ENCODE data around the gene IFITM1.
"Not testable (repeated sequence)": the region's sequence is repeated elsewhere in the genome, so short reads cannot be mapped to it uniquely, and the experiment has no call there.

IFITM1 gene

DNA sequence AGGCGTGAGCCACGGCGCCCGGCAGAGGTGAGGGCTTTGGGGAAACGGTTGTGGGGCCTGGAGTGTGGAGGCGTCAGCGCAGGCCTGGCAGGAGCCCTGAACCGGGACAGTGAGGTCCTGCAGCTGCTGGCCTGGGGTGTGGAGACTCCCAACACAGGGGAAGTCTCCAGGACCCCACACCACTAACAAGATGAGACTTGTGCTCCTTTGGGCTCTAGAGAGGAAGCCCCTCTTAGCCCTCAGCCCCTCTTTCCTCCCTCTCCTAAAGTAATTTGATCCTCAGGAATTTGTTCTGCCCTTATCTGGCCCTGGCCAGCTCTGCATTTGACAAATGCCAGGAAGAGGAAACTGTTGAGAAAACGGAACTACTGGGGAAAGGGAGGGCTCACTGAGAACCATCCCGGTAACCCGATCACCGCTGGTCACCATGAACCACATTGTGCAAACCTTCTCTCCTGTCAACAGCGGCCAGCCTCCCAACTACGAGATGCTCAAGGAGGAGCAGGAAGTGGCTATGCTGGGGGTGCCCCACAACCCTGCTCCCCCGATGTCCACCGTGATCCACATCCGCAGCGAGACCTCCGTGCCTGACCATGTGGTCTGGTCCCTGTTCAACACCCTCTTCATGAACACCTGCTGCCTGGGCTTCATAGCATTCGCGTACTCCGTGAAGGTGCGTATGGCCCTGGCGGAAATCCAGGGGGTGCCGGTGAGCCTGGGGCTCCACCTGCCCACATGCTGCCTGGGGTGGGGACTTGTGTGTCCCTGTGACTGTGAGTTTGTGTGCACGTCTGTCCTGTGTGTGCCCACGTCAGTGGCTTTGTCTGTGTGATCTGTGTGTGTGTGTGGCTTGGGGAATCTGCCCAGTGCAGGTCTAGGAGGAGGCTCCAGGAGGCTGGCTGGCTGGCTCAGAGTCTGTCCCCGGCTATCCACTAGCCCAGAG is 5.8 kb upstream of the IFITM1 start, which contains the start of gene IFITM2:
Gene IFITM2 (plus strand): TSS at position 51 of the 943 bp plus-strand sequence. CDS start 377 bp downstream, at position 428.
- peak within 1 kb of the TSS; percentile 4 for H2BK15ac ChIP-seq (replicated peaks; ENCODE audit: low read depth)

DNA sequence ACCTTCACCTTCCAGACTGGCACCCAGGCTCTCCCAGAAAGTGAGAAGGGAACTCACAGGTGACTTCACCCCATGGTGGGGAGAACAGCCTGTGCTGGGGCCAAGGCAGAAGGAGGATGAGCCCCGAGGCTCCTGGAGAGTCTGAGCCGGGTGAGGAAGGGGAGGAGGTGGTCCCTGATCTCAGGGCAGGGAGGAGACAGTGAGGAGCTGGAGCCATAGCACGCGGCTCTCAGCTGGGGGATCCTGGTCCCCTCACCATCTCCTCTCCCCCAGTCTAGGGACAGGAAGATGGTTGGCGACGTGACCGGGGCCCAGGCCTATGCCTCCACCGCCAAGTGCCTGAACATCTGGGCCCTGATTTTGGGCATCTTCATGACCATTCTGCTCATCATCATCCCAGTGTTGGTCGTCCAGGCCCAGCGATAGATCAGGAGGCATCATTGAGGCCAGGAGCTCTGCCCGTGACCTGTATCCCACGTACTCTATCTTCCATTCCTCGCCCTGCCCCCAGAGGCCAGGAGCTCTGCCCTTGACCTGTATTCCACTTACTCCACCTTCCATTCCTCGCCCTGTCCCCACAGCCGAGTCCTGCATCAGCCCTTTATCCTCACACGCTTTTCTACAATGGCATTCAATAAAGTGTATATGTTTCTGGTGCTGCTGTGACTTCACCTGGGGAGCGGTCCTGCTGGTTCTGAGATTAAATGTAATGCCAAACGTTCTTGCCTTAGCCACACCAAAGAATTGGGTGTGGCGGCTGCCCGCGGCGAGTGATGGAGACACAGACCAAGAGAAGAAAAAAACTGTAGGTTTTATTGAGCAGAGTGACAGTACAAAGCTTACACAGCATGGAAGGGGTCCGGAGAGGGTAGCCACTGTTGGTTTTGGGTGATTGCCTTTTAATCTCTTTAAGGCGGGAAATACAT is 4.8 kb upstream of the IFITM1 start:
- H3K36me3 ChIP-seq (ENCODE audit: control insufficient read depth, insufficient read depth, low read length); H3K23ac ChIP-seq (ENCODE audit: low read length); DNase-seq; H3K4me3 ChIP-seq (ENCODE audit: low read length); H2BK5ac ChIP-seq (ENCODE audit: low read length); H3K18ac ChIP-seq (ENCODE audit: low read length); H4K5ac ChIP-seq (ENCODE audit: low read length); H3K27me3 ChIP-seq (ENCODE audit: insufficient read depth, low read length, poor library complexity); H2BK15ac ChIP-seq (replicated peaks; ENCODE audit: low read depth); H2BK120ac ChIP-seq (ENCODE audit: low read depth, low read length); H4K8ac ChIP-seq (ENCODE audit: low read depth, low read length); H3K79me2 ChIP-seq (ENCODE audit: control insufficient read depth, insufficient read depth, low read length); H3K79me1 ChIP-seq (ENCODE audit: low read length): not testable (repeated sequence)
- H3K9ac ChIP-seq (ENCODE audit: low read length), result peak overlapping the region; percentile 22
- H3K56ac ChIP-seq (ENCODE audit: low read length), result peak overlapping the region; percentile 76
- H3K27ac ChIP-seq (ENCODE audit: low read depth, low read length), result peak overlapping the region; percentile 46
- no CpG with 5 or more reads among the region's 24 CpGs for WGBS (ENCODE audit: extremely low coverage, insufficient coverage, low lambda C conversion rate)
- peak overlapping the region; percentile 13 for H3K4me2 ChIP-seq (ENCODE audit: low read length)
- H2AK5ac ChIP-seq (ENCODE audit: low read length), result peak overlapping the region; percentile 62
- peak overlapping the region; percentile 6 for H3K4ac ChIP-seq (ENCODE audit: low read depth, low read length)
- H3K4me1 ChIP-seq (ENCODE audit: control insufficient read depth, low read depth, low read length), result peaks cover 17% of the 10 kb centered on the region

More for the DNA sequence above, 5.8 kb upstream of the IFITM1 start, which contains the start of gene IFITM2:
- DNase-seq, result peak; percentile 90
- peak within 1 kb of the TSS; percentile 80 for H2BK5ac ChIP-seq (ENCODE audit: low read length)
- peak within 1 kb of the TSS; percentile 89 for H3K56ac ChIP-seq (ENCODE audit: low read length)
- not testable (repeated sequence) for H4K8ac ChIP-seq (ENCODE audit: low read depth, low read length); H2BK120ac ChIP-seq (ENCODE audit: low read depth, low read length); H4K5ac ChIP-seq (ENCODE audit: low read length); H3K18ac ChIP-seq (ENCODE audit: low read length); H3K4ac ChIP-seq (ENCODE audit: low read depth, low read length); H3K23ac ChIP-seq (ENCODE audit: low read length); H3K79me2 ChIP-seq (ENCODE audit: control insufficient read depth, insufficient read depth, low read length); H3K4me3 ChIP-seq (ENCODE audit: low read length); H3K79me1 ChIP-seq (ENCODE audit: low read length); H3K36me3 ChIP-seq (ENCODE audit: control insufficient read depth, insufficient read depth, low read length); H3K27me3 ChIP-seq (ENCODE audit: insufficient read depth, low read length, poor library complexity)
- no CpG with 5 or more reads among the region's 28 CpGs for WGBS (ENCODE audit: extremely low coverage, insufficient coverage, low lambda C conversion rate)
- H2AK5ac ChIP-seq (ENCODE audit: low read length), result peak within 1 kb of the TSS; percentile 87
- H3K4me2 ChIP-seq (ENCODE audit: low read length), result peak within 1 kb of the TSS; percentile 39
- H3K27ac ChIP-seq (ENCODE audit: low read depth, low read length), result peak within 1 kb of the TSS; percentile 58
- peaks cover 14% of the 10 kb centered on the region for H3K4me1 ChIP-seq (ENCODE audit: control insufficient read depth, low read depth, low read length)
- H3K9ac ChIP-seq (ENCODE audit: low read length), result peak within 1 kb of the TSS; percentile 68

DNA sequence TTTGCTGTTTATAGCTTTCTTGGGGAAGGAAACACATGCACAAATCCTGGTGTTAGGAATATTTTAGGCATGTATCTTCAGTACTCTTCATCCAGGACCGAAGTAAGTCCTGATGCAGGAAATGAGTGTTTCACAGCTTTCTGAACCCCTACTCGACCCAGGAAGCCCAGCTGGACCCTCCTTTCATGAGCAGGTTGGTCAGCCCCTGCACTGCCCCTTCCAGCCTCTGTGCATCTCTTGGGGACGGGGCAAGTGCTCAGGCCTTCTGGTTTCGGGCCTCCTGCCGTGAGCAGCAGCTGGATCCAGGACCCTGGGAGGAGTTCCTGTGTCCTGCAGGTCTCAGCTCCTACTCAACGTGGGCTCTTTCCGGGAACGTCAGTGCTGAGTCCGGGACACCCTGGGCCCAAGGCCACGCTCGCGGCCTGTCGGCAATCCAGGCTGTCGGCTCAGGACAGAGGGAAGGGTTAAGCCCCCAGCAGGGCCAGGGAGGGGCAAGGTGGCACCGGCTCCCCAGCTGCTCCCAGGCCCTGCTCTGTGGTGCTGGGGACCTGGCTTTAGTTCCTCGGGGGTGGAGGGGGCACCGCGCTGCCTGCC is 3.8 kb upstream of the IFITM1 start:
- Histone ChIP-seq H3K56ac (ENCODE audit: low read length) (peak overlapping the region; percentile 73), H3K79me2 (ENCODE audit: control insufficient read depth, insufficient read depth, low read length) (peaks cover 17% of the 10 kb centered on the region), H3K9ac (ENCODE audit: low read length) (peak overlapping the region; percentile 22), H3K27ac (ENCODE audit: low read depth, low read length) (peak overlapping the region; percentile 51), H3K4me1 (ENCODE audit: control insufficient read depth, low read depth, low read length) (peaks cover 17% of the 10 kb centered on the region)
- not testable (repeated sequence) for H2BK15ac ChIP-seq (replicated peaks; ENCODE audit: low read depth); H3K79me1 ChIP-seq (ENCODE audit: low read length); H4K5ac ChIP-seq (ENCODE audit: low read length); H2BK5ac ChIP-seq (ENCODE audit: low read length); H3K23ac ChIP-seq (ENCODE audit: low read length); DNase-seq; H3K27me3 ChIP-seq (ENCODE audit: insufficient read depth, low read length, poor library complexity); H3K4ac ChIP-seq (ENCODE audit: low read depth, low read length); H3K4me2 ChIP-seq (ENCODE audit: low read length); H2AK5ac ChIP-seq (ENCODE audit: low read length); H3K4me3 ChIP-seq (ENCODE audit: low read length); H4K8ac ChIP-seq (ENCODE audit: low read depth, low read length); H3K36me3 ChIP-seq (ENCODE audit: control insufficient read depth, insufficient read depth, low read length); H3K18ac ChIP-seq (ENCODE audit: low read length); H2BK120ac ChIP-seq (ENCODE audit: low read depth, low read length)
- no CpG with 5 or more reads among the region's 18 CpGs for WGBS (ENCODE audit: extremely low coverage, insufficient coverage, low lambda C conversion rate)

DNA sequence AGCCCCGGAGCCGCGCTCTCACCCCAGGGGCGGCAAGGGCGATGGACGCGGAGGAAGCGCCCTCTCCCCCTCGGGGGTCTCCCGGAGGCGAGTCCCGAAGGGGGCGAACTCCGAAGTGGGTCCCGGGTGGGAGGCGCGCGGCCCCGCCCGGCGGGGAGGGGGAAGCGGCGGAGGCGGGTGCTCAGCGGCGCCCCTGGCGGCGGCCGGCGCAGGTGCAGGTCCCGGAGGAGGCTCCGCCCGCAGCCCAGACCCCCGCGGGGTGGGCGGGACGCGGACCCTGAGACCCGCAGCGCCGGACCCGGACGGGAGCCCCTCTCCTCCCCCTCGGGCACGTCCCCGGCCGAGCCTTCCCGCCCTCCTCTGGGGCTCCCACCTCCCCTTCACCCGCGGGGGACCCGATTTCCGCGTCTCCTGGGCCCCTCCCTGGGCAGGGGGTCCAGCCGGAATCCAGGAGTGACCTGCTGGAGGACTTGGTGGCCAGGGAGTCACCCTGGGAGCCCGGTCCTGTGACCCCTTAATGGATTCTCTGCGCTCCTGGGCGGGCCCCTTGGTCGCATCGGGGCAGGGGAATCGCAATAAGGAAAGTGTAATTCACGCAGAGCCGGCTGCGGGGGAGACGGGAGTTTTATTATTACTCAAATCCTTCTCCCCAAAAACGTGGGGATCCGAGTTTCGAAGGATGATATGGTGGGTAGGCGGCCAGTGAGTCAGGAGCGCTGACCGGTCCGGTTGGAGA is 2.7 kb upstream of the IFITM1 start:
- H3K18ac ChIP-seq (ENCODE audit: low read length); H4K5ac ChIP-seq (ENCODE audit: low read length); H2BK5ac ChIP-seq (ENCODE audit: low read length); H3K4me3 ChIP-seq (ENCODE audit: low read length); DNase-seq; H3K36me3 ChIP-seq (ENCODE audit: control insufficient read depth, insufficient read depth, low read length); H2BK15ac ChIP-seq (replicated peaks; ENCODE audit: low read depth); H3K27ac ChIP-seq (ENCODE audit: low read depth, low read length); H4K8ac ChIP-seq (ENCODE audit: low read depth, low read length); H3K4me2 ChIP-seq (ENCODE audit: low read length); H3K23ac ChIP-seq (ENCODE audit: low read length); H3K56ac ChIP-seq (ENCODE audit: low read length); H3K9ac ChIP-seq (ENCODE audit: low read length); H3K79me1 ChIP-seq (ENCODE audit: low read length); H2BK120ac ChIP-seq (ENCODE audit: low read depth, low read length); H2AK5ac ChIP-seq (ENCODE audit: low read length); H3K27me3 ChIP-seq (ENCODE audit: insufficient read depth, low read length, poor library complexity): not testable (repeated sequence)
- WGBS (ENCODE audit: extremely low coverage, insufficient coverage, low lambda C conversion rate), result no CpG with 5 or more reads among the region's 71 CpGs
- peaks cover 28% of the 10 kb centered on the region for H3K79me2 ChIP-seq (ENCODE audit: control insufficient read depth, insufficient read depth, low read length)
- H3K4ac ChIP-seq (ENCODE audit: low read depth, low read length), result peak overlapping the region; percentile 39
- peaks cover 14% of the 10 kb centered on the region for H3K4me1 ChIP-seq (ENCODE audit: control insufficient read depth, low read depth, low read length)
